Measurements from ENCODE around the gene PARK7.

DNA sequence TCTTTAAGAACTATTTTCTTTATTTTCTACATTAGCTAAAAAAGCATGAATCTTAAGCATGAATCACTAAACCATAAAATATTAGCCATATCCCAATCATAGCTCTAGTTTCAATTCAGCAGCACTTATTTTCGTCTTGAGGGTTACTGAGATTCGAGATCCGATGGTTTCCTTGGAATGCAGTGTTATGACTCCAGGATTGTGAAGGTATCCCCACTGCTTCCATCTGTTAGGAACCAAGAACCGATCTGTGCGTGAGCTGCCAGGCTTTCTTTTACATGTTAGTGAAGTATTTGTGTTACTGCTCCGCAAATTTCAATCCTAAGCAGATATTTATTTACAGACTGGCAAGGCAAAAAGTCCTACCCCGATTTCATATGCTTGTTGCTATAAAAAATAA lies 39.7 kb upstream of the PARK7 start:
- TF ChIP-seq, protein P1, sequence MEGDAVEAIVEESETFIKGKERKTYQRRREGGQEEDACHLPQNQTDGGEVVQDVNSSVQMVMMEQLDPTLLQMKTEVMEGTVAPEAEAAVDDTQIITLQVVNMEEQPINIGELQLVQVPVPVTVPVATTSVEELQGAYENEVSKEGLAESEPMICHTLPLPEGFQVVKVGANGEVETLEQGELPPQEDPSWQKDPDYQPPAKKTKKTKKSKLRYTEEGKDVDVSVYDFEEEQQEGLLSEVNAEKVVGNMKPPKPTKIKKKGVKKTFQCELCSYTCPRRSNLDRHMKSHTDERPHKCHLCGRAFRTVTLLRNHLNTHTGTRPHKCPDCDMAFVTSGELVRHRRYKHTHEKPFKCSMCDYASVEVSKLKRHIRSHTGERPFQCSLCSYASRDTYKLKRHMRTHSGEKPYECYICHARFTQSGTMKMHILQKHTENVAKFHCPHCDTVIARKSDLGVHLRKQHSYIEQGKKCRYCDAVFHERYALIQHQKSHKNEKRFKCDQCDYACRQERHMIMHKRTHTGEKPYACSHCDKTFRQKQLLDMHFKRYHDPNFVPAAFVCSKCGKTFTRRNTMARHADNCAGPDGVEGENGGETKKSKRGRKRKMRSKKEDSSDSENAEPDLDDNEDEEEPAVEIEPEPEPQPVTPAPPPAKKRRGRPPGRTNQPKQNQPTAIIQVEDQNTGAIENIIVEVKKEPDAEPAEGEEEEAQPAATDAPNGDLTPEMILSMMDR (IDR thresholded peaks at IDR 0.05; ENCODE audit: low read depth, low read length, poor library complexity, severe bottlenecking): no peak
- TF ChIP-seq EZH2phosphoT487 (IDR thresholded peaks at IDR 0.05; ENCODE audit: borderline replicate concordance, low read length): no peak

Data from DOHH2 (cell line).